Caco-2 (cell line): ENCODE data around the gene CAMK2D. TPM values are rescaled to one million over a fixed set of nuclear protein-coding genes. Genes with fewer than 3 reads are reported as not detected.

Source experiments
- BruUV-seq: library from RNA; stranded (reverse); fragments of 400-500 nt; replicated peaks from 2 replicates; lab custom pipeline; 2021; lab: Mats Ljungman, UMichigan
- CTCF ChIA-PET: fragments of 300-600 bp; sonication (Branson Sonifier 250); formaldehyde crosslinking; loops from one replicate; lab custom pipeline; 2022; ENCODE audit warnings: antibody characterized with exemption; lab: Charles Lee
- POLR2A ChIA-PET: fragments of 300-600 bp; sonication (Branson Sonifier 250); formaldehyde crosslinking; loops from one replicate; lab custom pipeline; 2022; ENCODE audit warnings: antibody characterized with exemption; lab: Charles Lee
- DNase-seq, 2 experiments: peaks; one replicate each; pipeline versions ENCODE4 v3.0.0 to v3.0.0-alpha.2; 2020 to 2022
- H3K27me3 ChIP-seq: replicated peaks from 2 replicates; pipeline ENCODE4 v1.6.0; 2011; ENCODE audit warnings: low read length; ENCODE audit not compliant: control insufficient read depth, insufficient read depth
- H3K36me3 ChIP-seq: 2 replicates; pipeline ENCODE4 v1.5.1; 2011; ENCODE audit warnings: low read length; ENCODE audit not compliant: control insufficient read depth, insufficient read depth
- H3K4me1 ChIP-seq: fragments of 250-450 bp; sonication (Bioruptor Pico); 2 replicates; pipeline ENCODE4 v1.5.1; 2020; ENCODE audit warnings: mild to moderate bottlenecking
- H3K4me3 ChIP-seq: 2 replicates; pipeline ENCODE4 v1.5.1; 2011; ENCODE audit warnings: low read depth, mild to moderate bottlenecking, control low read depth, low read length
- H3K9me3 ChIP-seq: fragments of 250-450 bp; sonication (Bioruptor Pico); 2 replicates; pipeline ENCODE4 v1.5.1; 2020; ENCODE audit warnings: mild to moderate bottlenecking, moderate library complexity
- H3K27ac Mint-ChIP-seq: one replicate; pipeline ENCODE4 v1.8.0; 2022; ENCODE audit warnings: mixed read lengths; ENCODE audit not compliant: unreplicated experiment
- H3K27me3 Mint-ChIP-seq: one replicate; pipeline ENCODE4 v1.8.0; 2022; ENCODE audit warnings: mixed read lengths; ENCODE audit not compliant: insufficient read depth, unreplicated experiment
- H3K36me3 Mint-ChIP-seq: one replicate; pipeline ENCODE4 v1.8.0; 2022; ENCODE audit warnings: mild to moderate bottlenecking, mixed read lengths; ENCODE audit not compliant: insufficient read depth, unreplicated experiment
- H3K4me1 Mint-ChIP-seq: one replicate; pipeline ENCODE4 v1.8.0; 2022; ENCODE audit warnings: low read depth, mixed read lengths; ENCODE audit not compliant: unreplicated experiment
- H3K4me3 Mint-ChIP-seq: one replicate; pipeline ENCODE4 v1.8.0; 2022; ENCODE audit warnings: mild to moderate bottlenecking, moderate library complexity, mixed read lengths; ENCODE audit not compliant: unreplicated experiment
- H3K9me3 Mint-ChIP-seq: one replicate; pipeline ENCODE4 v1.8.0; 2022; ENCODE audit warnings: mixed read lengths; ENCODE audit not compliant: unreplicated experiment
- CTCF ChIP-seq, 2 experiments: fragments of 200-600 bp in 1 of 2; IDR thresholded peaks; 1 replicate in 1 of 2; 2 replicates in 1 of 2; pipeline versions ENCODE4 v1.5.1 to v1.8.0; 2011 to 2022; ENCODE audit warnings: antibody characterized with exemption in 1 of 2, control low read depth in 1 of 2, inconsistent platforms in 1 of 2, low read depth in 1 of 2, low read length in 1 of 2, mild to moderate bottlenecking in 1 of 2, moderate library complexity in 1 of 2; ENCODE audit not compliant: insufficient read depth in 1 of 2, severe bottlenecking in 1 of 2, unreplicated experiment in 1 of 2
- intact Hi-C: fragments of 100-400 bp; cut with micrococcal nuclease; formaldehyde crosslinking; loops from one replicate; pipeline ENCODE4 v1.10.0; 2022; ENCODE audit not compliant: unreplicated experiment
- total RNA-seq: library from RNA; stranded (reverse); gene quantifications from 2 replicates; pipeline ENCODE4 v1.2.3, GENCODE V29; 2022

Gene CAMK2D
- total RNA-seq, 1 experiment from 2014 or later: 65.6 TPM

- no peaks in the 10 kb centered on the region for H3K9me3 ChIP-seq
- H3K4me1 ChIP-seq: peaks cover 14% of the 10 kb centered on the region
- Mint-ChIP-seq H3K4me3 (no peak overlapping the region), H3K36me3 (peaks cover 6% of the 10 kb centered on the region), H3K27ac (no peak overlapping the region), H3K9me3 (no peaks in the 10 kb centered on the region), H3K4me1 (peaks cover 19% of the 10 kb centered on the region), H3K27me3 (no peaks in the 10 kb centered on the region)
- no TSS peak for BruUV-seq
- intact Hi-C loops: no loop called here
- POLR2A ChIA-PET: no interaction called here
- DNase-seq: no peak
- H3K4me3 ChIP-seq: no peak overlapping the region
- TF ChIP-seq CTCF (IDR thresholded peaks at IDR 0.05; ENCODE audit: insufficient read depth in 1 of 2, low read depth in 1 of 2, low read length in 1 of 2, severe bottlenecking in 1 of 2, unreplicated experiment in 1 of 2): no peak
- CTCF ChIA-PET: interaction anchor here (0.6 kb wide), 1 partner anchor 645 kb away, joined by 8 read pairs; no protein-coding TSS in a partner anchor
- H3K36me3 ChIP-seq: no peaks in the 10 kb centered on the region
- no peaks in the 10 kb centered on the region for H3K27me3 ChIP-seq
Measured at GRCh38 chr4:113725963-113726362, 35.6 kb downstream of the CAMK2D start.

DNA sequence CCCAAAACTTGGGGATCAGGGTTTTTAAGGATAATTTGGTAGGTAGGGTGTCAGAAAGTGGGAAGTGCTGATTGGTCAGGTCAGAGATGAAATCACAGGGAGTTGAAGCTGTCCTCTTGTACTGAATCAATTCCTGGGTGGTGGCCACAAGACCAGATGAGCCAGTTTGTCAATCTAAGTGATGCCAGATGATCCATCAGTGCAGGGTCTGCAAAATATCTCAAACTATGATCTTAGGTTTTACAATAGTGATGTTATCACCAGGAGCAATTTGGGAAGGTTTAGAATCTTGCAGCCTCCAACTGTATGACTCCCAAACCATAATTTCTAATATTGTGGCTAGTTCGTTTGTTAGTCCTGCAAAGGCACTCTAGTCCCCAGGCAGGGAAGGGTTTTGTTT is 43.3 kb downstream of the CAMK2D start:
- no peaks in the 10 kb centered on the region for H3K9me3 ChIP-seq
- Mint-ChIP-seq H3K9me3 (no peaks in the 10 kb centered on the region), H3K27me3 (no peaks in the 10 kb centered on the region), H3K4me3 (no peak overlapping the region), H3K4me1 (peaks cover 12% of the 10 kb centered on the region), H3K36me3 (no peaks in the 10 kb centered on the region), H3K27ac (no peak overlapping the region)
- no peak for TF ChIP-seq CTCF (IDR thresholded peaks at IDR 0.05; ENCODE audit: insufficient read depth in 1 of 2, low read depth in 1 of 2, low read length in 1 of 2, severe bottlenecking in 1 of 2, unreplicated experiment in 1 of 2)
- no TSS peak for BruUV-seq
- no peaks in the 10 kb centered on the region for H3K27me3 ChIP-seq
- intact Hi-C loops: no loop called here
- no peak overlapping the region for H3K4me3 ChIP-seq
- no peaks in the 10 kb centered on the region for H3K36me3 ChIP-seq
- DNase-seq: no peak
- H3K4me1 ChIP-seq: peaks cover 14% of the 10 kb centered on the region
- ChIA-PET CTCF (no interaction called here), POLR2A (no interaction called here)

DNA sequence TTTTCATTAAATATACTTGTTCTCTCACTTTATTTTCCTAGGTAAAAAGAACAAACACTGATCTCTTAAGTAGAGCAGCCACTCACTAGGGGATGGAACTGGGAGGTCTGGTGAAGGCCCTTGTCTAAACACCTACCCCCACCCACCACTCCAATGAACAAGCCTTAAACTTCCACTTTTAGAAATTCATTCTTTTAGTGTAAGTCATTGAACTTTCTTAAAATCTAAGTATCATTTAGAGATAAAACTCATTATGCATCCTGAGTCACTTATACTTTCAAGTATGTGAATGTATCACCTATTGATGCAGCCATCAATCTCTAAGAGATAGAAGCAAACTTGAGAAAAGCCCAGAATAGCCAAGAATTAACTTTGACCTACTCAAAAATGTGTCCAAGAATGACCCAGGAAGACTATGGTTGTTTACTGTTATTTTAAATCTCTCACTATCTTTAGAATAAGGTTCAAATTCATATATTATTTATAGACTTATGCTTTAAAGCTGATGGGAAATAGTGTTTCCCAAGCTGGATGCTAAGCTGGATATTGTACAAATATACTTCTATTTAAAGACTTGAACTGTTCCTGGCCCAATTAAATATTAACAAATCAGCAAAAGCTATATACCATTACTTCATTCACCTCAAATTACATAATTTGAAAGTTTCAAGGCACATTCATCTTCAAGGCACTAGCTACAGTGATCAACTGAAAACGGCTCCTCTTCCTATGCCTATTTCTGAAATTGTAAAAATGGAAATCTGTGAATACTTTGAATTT is 49.5 kb downstream of the CAMK2D start:
- CTCF ChIA-PET: no interaction called here
- Mint-ChIP-seq H3K9me3 (no peaks in the 10 kb centered on the region), H3K36me3 (no peaks in the 10 kb centered on the region), H3K4me3 (no peak overlapping the region), H3K27ac (no peak overlapping the region), H3K27me3 (no peaks in the 10 kb centered on the region), H3K4me1 (no peaks in the 10 kb centered on the region)
- H3K4me3 ChIP-seq: no peak overlapping the region
- no peaks in the 10 kb centered on the region for H3K27me3 ChIP-seq
- no peak for TF ChIP-seq CTCF (IDR thresholded peaks at IDR 0.05; ENCODE audit: insufficient read depth in 1 of 2, low read depth in 1 of 2, low read length in 1 of 2, severe bottlenecking in 1 of 2, unreplicated experiment in 1 of 2)
- H3K9me3 ChIP-seq: no peaks in the 10 kb centered on the region
- no peaks in the 10 kb centered on the region for H3K4me1 ChIP-seq
- intact Hi-C loops: no loop called here
- no peaks in the 10 kb centered on the region for H3K36me3 ChIP-seq
- POLR2A ChIA-PET: no interaction called here
- no peak for DNase-seq
- BruUV-seq: no TSS peak
